AG04449 (cell line): ENCODE data around the gene DYNC1H1.
"Not testable (repeated sequence)": the region's sequence is repeated elsewhere in the genome, so short reads cannot be mapped to it uniquely, and the experiment has no call there.

Experiments used
- CTCF ChIA-PET: fragments of 350-600 bp; formaldehyde crosslinking; extraction: SDS; loops from one replicate; lab custom pipeline; 2021; ENCODE audit warnings: antibody characterized with exemption; lab: Yijun Ruan, JAX
- POLR2A ChIA-PET: fragments of 400-600, 350-600 bp; formaldehyde crosslinking; extraction: SDS; loops from one replicate; lab custom pipeline; 2020; ENCODE audit warnings: antibody characterized with exemption, inconsistent platforms; lab: Yijun Ruan, JAX
- DNase-seq: peaks from one replicate; pipeline ENCODE4 v3.0.0-alpha.2; 2010; ENCODE audit warnings: low read depth, low spot score
- H3K4me3 ChIP-seq: 2 replicates; pipeline ENCODE4 v1.5.1; 2011; ENCODE audit warnings: low read depth, mild to moderate bottlenecking, control low read depth, low read length
- TF ChIP-seq, protein P1 (sequence below): IDR thresholded peaks from one replicate; pipeline ENCODE4 v1.5.1; 2011; ENCODE audit warnings: mild to moderate bottlenecking, moderate library complexity, low read length, control low read depth, inconsistent platforms; ENCODE audit not compliant: insufficient read depth; ENCODE audit errors: missing control alignments

Gene DYNC1H1

DNA sequence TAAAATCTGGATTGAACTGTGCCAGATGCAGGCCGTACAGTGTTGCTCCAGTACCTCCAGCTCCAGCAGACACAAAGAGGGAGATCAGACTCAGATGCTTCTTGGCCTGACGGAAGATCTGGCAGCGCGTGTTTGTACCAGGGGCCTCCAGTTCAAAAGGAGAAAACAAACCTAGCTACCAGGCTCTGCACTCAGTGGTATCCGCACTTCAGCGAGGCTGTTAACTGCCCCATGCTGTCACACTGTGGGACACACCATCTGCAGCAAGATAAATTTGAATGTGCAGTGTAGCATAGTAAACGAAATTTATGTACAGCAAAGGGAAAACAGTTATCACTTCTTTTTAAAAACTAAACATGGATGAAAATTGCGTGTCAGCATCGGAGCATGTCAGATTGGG, 5.1 kb downstream of the DYNC1H1 start:
- H3K4me3 ChIP-seq: no peak overlapping the region
- ChIA-PET POLR2A (no interaction called here), CTCF (interaction anchor here (0.8 to 1.4 kb wide), 2 partner anchors 8 to 198 kb away, joined by 3 read pairs; no protein-coding TSS in a partner anchor)

DNA sequence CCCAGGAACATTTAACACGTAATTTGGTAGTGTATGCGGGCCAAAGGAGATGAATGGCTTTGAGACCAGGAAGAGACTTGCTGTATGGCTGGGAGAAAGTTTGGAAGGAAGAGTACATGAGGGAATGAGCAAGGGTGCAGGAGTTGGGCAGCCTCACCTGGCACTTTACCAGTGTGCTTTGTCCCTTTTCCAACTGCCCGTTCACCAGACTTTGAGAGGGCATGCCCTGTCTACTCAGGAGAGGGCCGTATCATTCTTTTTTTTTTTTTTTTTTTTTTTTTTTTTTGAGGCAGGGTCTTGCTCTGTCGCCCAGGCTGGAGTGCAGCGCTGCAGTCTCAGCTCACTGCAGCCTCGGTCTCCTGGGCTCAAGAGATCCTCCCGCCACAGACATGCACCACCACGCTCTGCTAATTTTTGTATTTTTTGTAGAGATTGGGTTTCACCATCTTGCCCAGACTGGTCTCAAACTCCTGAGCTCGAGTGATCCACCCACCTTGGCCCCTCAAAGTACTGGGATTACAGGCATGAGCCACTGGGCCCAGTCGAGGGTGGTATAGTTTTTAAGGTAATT, 6.5 kb downstream of the DYNC1H1 start:
- TF ChIP-seq, protein P1, sequence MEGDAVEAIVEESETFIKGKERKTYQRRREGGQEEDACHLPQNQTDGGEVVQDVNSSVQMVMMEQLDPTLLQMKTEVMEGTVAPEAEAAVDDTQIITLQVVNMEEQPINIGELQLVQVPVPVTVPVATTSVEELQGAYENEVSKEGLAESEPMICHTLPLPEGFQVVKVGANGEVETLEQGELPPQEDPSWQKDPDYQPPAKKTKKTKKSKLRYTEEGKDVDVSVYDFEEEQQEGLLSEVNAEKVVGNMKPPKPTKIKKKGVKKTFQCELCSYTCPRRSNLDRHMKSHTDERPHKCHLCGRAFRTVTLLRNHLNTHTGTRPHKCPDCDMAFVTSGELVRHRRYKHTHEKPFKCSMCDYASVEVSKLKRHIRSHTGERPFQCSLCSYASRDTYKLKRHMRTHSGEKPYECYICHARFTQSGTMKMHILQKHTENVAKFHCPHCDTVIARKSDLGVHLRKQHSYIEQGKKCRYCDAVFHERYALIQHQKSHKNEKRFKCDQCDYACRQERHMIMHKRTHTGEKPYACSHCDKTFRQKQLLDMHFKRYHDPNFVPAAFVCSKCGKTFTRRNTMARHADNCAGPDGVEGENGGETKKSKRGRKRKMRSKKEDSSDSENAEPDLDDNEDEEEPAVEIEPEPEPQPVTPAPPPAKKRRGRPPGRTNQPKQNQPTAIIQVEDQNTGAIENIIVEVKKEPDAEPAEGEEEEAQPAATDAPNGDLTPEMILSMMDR: no peak
- no peak for DNase-seq
- CTCF ChIA-PET: interaction anchor here (1.0 to 4.6 kb wide), 2 partner anchors 10 to 200 kb away, joined by 5 to 37 read pairs; no protein-coding TSS in a partner anchor
- H3K4me3 ChIP-seq: no peak overlapping the region
- POLR2A ChIA-PET: interaction anchor here (0.6 to 0.7 kb wide), 2 partner anchors 343 to 891 kb away, joined by 3 read pairs; no protein-coding TSS in a partner anchor

More for the DNA sequence above, 5.1 kb downstream of the DYNC1H1 start:
- TF ChIP-seq, protein P1: no peak
- DNase-seq: no peak

DNA sequence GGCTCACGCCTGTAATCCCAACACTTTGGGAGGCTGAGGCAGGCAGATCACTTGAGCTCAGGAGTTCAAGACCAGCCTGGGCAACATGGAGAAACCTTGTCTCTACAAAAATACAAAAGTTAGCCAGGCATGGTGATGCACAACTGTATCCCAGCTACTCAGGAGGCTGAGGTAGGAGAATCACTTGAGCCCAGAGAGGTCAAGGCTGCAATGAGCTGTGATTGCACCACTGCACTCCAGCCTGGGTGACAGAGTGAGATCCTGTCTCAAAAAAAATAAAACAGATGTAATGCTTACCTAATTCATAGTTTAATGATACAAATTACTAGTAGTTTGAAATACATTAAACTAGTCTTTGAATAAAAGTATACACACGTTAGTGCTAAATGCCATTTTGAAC, 7.1 kb downstream of the DYNC1H1 start:
- ChIA-PET CTCF (interaction anchor here (1.0 to 4.6 kb wide), 3 partner anchors 10 to 201 kb away, joined by 3 to 37 read pairs (median 5); no protein-coding TSS in a partner anchor), POLR2A (interaction anchor here (0.6 to 0.7 kb wide), 2 partner anchors 51 to 891 kb away, joined by 3 read pairs; no protein-coding TSS in a partner anchor)

DNA sequence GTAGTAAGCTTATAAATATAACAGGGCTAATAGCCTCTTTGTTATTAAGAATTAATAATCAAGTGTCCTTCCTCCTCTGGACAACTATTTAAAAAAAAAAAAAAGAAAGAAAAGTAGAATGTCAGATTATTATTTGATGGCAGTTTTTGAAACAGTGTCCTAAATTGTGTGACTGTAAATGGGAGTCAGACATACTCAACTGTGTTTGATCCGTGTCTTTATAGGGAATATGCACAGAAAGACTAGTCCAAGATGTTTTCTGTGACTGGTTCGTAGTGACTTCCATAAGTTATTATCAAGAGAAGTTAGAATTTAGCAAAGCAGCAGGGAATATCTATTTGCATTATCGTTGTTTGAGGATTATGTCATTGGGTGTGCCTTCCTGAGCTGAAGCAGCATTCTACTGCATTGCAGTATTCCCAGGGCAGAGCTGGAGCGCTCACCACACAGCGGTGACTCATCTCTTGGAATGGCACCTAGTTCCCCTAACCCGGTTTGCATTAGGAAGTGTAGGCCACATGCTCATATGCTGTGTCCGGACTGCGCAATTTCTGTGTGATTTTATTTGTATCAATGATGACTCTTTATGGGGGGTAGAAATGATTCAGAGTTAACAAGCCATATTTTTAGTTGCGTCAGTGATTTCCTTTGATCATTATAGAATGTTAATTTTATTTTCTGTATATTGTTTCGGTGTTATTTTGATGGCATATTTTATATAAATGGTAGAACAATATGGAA, 7.9 kb downstream of the DYNC1H1 start:
- H3K4me3 ChIP-seq: 0 out of 2 replicates have a peak overlapping the region, but pooled peaks have one; percentile 29
- peak; percentile 98 for DNase-seq
- TF ChIP-seq, protein P1: no peak
- ChIA-PET CTCF (interaction anchor here (1.2 to 4.6 kb wide), 3 partner anchors 11 to 125 kb away, joined by 3 to 37 read pairs (median 3); no protein-coding TSS in a partner anchor), POLR2A (interaction anchor here (0.6 to 1.6 kb wide), 3 partner anchors 8 to 57 kb away, joined by 3 to 6 read pairs (median 6); no protein-coding TSS in a partner anchor)

More for the DNA sequence above, 7.1 kb downstream of the DYNC1H1 start:
- not testable (repeated sequence) for DNase-seq, H3K4me3 ChIP-seq

DNA sequence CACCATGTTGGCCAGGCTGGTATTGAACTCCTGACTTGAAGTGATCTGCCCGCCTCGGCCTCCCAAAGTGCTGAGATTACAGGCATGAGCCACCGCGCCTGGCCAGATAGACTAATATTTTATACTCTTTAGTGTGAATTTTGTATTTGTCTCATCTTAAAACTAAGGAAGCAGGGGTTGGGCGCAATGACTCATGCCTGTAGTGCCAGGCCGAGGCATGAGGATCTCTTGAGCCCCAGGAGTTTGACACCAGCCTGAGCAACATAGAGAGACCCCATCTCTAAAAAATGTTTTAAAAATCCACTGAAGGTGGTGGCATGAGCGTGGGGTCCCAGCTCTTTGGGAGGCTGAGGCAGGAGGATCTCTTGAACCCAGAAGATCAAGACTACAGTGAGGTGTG, 9.0 kb downstream of the DYNC1H1 start:
- no peak for DNase-seq
- TF ChIP-seq, protein P1: no peak
- H3K4me3 ChIP-seq: no peak overlapping the region
- ChIA-PET CTCF (interaction anchor here (0.8 to 4.6 kb wide), 3 partner anchors 12 to 202 kb away, joined by 3 to 37 read pairs (median 3); no protein-coding TSS in a partner anchor), POLR2A (interaction anchor here (1.6 kb wide), 1 partner anchor 55 kb away, joined by 6 read pairs; no protein-coding TSS in a partner anchor)

DNA sequence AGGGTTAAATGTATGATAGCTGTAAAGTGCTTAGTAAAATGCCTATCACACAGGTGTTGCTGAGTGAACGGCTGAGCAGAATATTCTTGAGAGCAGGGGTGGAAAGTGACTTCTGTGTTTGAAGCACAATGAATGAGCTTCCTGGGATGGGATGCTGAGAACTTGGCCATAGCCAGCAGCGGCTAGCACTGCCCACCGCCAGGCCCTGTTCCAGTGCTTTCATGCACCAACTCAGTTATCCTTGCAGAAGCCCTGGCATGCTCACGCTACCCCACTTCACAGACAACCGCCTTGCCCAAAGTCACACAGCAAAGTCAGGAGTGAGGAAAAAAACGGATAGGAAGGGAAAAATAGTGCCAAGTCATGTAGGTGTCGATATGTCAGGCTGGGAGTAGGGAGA, 10.9 kb downstream of the DYNC1H1 start:
- no peak for DNase-seq
- CTCF ChIA-PET: interaction anchor here (1.0 to 4.6 kb wide), 2 partner anchors 14 to 17 kb away, joined by 3 to 37 read pairs; no protein-coding TSS in a partner anchor
- TF ChIP-seq, protein P1: no peak
- H3K4me3 ChIP-seq: no peak overlapping the region
- POLR2A ChIA-PET: interaction anchor here (0.9 kb wide), 1 partner anchor 10 kb away, joined by 3 read pairs; no protein-coding TSS in a partner anchor
